HepG2 (cell line): ENCODE results near the gene OPRL1. TPM values are rescaled to one million over a fixed set of nuclear protein-coding genes. Genes with fewer than 3 reads are reported as not detected.

Experiments
- ATF6 ChIP-seq: sonication (generic); formaldehyde crosslinking; conservative IDR thresholded peaks from 2 replicates; pipeline ENCODE4 v1.4.0; 2020; ENCODE audit warnings: missing genetic modification reagents
- CCAR2 ChIP-seq: fragments of 200-400 bp; formaldehyde crosslinking; optimal IDR thresholded peaks from 2 replicates; pipeline ENCODE3; 2018; ENCODE audit warnings: low read depth, mild to moderate bottlenecking, low read length, moderate library complexity
- CSRNP2 ChIP-seq: sonication (generic); formaldehyde crosslinking; conservative IDR thresholded peaks from 2 replicates; pipeline ENCODE4 v1.8.0; 2022; ENCODE audit warnings: low read depth, missing genetic modification reagents
- ETV6 ChIP-seq: sonication (generic); formaldehyde crosslinking; conservative IDR thresholded peaks from 2 replicates; pipeline ENCODE4 v1.4.0; 2020; ENCODE audit warnings: missing genetic modification reagents
- GMEB1 ChIP-seq: sonication (generic); formaldehyde crosslinking; IDR thresholded peaks from 2 replicates; pipeline ENCODE4 v1.5.1; 2020; ENCODE audit warnings: missing genetic modification reagents, mild to moderate bottlenecking, borderline replicate concordance
- HIVEP1 ChIP-seq: sonication (generic); formaldehyde crosslinking; IDR thresholded peaks from 2 replicates; pipeline ENCODE4 v1.4.0; 2020; ENCODE audit warnings: mild to moderate bottlenecking, missing genetic modification reagents
- POGK ChIP-seq: sonication (generic); formaldehyde crosslinking; conservative IDR thresholded peaks from 2 replicates; pipeline ENCODE4 v1.8.0; 2022; ENCODE audit warnings: mild to moderate bottlenecking, moderate library complexity, missing genetic modification reagents
- SKI ChIP-seq: fragments of 450-650 bp; IDR thresholded peaks from one replicate; pipeline ENCODE4 v1.6.1; 2018; ENCODE audit warnings: mild to moderate bottlenecking; ENCODE audit not compliant: partially characterized antibody
- SRSF1 ChIP-seq: fragments of 200-400 bp; formaldehyde crosslinking; optimal IDR thresholded peaks from 2 replicates; pipeline ENCODE3; 2017; ENCODE audit warnings: mild to moderate bottlenecking, low read depth, low read length, moderate library complexity
- ZBTB1 ChIP-seq: sonication (generic); formaldehyde crosslinking; IDR thresholded peaks from 2 replicates; pipeline ENCODE4 v1.4.0; 2020; ENCODE audit warnings: missing genetic modification reagents, borderline replicate concordance
- ZFAT ChIP-seq: sonication (generic); formaldehyde crosslinking; conservative IDR thresholded peaks from 2 replicates; pipeline ENCODE4 v1.8.1; 2023; ENCODE audit warnings: missing genetic modification reagents, inconsistent platforms
- ZHX2 ChIP-seq, 2 experiments: sonication (generic) in 1 of 2; formaldehyde crosslinking in 1 of 2; IDR thresholded peaks; 2 replicates each; pipeline versions ENCODE4 v1.6.1 to v1.9.0; 2014 to 2022; ENCODE audit warnings: antibody characterized with exemption in 1 of 2, borderline replicate concordance in 1 of 2, inconsistent platforms in 1 of 2, low read depth in 1 of 2, missing genetic modification reagents in 1 of 2
- polyA plus RNA-seq, 8 experiments: library from polyadenylated mRNA; depleted of rRNA in 3 of 8; stranded (reverse) in 7 of 8; unstranded in 1 of 8; fragments of >200 nt; fragmentation: Illumina TruSeq in 4 of 8; extraction: Trizol in 4 of 8; gene quantifications; 2 replicates each; pipeline versions ENCODE4 v1.2.1 to v1.2.3, GENCODE V29; 2011 to 2016; ENCODE audit warnings: low read depth in 4 of 8, missing spikeins in 1 of 8, mixed read lengths in 1 of 8; ENCODE audit not compliant: insufficient read depth in 1 of 8
- total RNA-seq, 5 experiments: library from RNA; depleted of rRNA; stranded (reverse); fragments of >200 nt; fragmentation: Illumina TruSeq; extraction: Trizol; gene quantifications; 2 replicates each; pipeline ENCODE4 v1.2.3, GENCODE V29; 2016; ENCODE audit warnings: low read depth in 1 of 5

The OPRL1 gene
- total and polyA plus RNA-seq, 2 of the 13 experiments (the other 11 are each of a cell fraction or from before 2014, with no cell fraction given): 0.35 to 0.71 TPM

- TF ChIP-seq ZHX2 (IDR thresholded peaks at IDR 0.05; ENCODE audit: low read depth) (no peak; the same call in 1 of the 2 replicates), ZHX2 (CRISPR knock-in tag; IDR thresholded peaks at IDR 0.05; ENCODE audit: borderline replicate concordance) (peak; percentile 79; the same call in 1 of the 2 replicates), CSRNP2 (CRISPR knock-in tag) (no peak), ETV6 (CRISPR knock-in tag) (no peak; the same call in 1 of the 2 replicates), GMEB1 (CRISPR knock-in tag) (peak; percentile 54; the same call in 1 of the 2 replicates), POGK (CRISPR knock-in tag) (peak; percentile 87), SRSF1 (peak; percentile 98), ATF6 (CRISPR knock-in tag) (no peak), ZFAT (CRISPR knock-in tag) (no peak), CCAR2 (peak; percentile 26), SKI (peak; percentile 23), ZBTB1 (CRISPR knock-in tag) (0 out of 2 replicates have a peak, but pooled peaks have one; percentile 8), HIVEP1 (no peak)
These were observed 25.8 kb upstream of the OPRL1 start (continued) for GRCh38 chr20:64053841-64054661.
